Measurements from ENCODE around the gene ZNF195.
A peak's percentile ranks its signal among the peaks of the same experiment; 100 is the strongest.
"Not testable (repeated sequence)": the region's sequence is repeated elsewhere in the genome, so short reads cannot be mapped to it uniquely, and the experiment has no call there.

ZNF195 gene

DNA sequence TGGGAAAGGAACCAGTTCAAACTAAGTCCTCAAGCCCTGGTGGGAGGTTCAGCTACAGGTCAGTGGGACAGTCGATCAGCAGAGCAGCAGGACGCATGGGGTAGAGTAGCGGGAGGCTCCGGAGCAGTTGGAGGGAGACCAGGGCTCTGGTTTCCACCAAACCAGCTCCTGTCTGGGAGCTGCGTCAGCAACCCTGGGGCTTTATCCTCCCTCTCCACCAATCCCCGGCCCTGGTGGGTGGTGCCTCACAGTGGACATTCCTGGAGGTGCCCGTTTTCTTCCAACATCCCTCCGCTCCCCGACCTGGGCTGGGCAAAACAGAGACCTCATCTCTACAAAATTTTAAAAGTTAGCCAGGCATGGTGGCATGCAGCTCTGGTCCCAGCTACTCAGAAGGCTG, 32.4 kb downstream of the ZNF195 start:
- DNase-seq: no peak

DNA sequence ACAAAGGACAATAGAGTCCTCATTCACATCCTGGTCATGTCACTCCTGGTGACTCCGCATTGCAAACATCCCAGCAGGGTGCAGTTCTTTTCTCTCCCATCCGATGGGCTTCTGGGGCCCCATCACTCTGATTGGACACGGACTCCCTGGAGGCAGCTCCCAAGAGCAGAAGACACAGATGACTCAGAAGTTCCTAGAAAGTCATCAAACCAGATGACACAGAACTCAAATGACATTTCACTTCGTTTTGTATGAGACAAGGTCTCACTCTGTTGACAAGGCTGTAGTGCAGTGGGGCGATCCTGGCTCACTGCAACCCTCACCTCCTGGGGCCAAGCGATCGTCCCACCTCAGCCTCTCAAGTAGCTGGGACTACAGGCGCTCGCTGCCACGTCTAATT, 33.2 kb downstream of the ZNF195 start:
- DNase-seq: no peak

DNA sequence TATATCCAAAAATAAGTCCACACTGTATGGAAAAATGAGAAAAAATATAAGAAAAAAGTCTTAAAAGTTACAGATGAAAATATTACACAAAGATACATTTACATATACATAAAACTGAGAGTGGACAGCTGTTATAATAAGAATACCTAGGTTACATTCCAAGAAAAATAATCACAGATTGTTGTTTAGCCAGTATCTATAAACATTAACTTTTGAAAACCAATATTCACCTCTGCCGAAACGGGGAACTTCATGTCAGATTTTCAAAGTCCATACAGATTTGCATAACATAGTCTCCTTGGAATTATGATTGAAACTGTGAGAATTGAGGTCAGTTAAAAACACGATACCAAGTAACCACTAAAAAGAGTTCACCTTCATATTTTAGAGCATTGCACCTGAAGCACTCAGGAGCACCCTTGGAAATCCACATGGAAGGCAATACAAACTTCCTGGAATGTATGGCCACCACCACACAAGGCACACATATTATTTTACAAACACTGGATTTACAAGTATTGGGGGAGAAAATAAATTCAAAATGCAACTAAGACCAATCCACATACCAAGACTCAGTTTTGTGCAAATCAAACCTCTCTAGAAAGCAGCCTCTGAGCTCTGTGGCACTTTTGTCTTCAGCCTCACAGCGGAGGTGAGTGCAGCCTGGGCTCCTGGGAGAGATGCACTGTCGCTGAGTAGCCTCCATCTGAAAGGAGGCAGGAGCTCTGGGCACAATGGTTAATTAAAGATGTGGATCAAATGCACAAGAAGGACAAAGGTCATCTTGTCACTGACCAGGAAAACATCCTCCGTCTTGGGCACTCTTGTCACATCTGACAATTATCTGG, 34.4 kb downstream of the ZNF195 start:
- DNase-seq: no peak

DNA sequence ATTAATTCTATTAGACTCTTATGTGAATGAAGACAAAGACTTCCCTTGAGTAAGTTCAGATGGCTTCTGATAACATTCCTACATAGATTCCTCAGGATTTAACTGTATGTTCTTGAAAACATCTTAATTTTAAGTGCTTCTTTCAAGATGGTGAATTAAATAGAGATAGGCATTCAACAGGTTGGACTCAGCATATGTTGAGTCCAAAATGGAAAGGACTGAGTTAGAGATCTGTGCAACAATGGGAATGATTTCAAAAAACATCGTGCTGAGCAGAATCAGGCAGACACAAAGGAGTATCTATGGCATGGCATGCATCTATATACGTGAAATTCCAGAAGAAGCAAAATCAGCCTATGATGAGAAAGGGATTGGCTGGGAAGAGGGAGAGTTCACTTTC, 36.2 kb downstream of the ZNF195 start:
- no peak for DNase-seq

DNA sequence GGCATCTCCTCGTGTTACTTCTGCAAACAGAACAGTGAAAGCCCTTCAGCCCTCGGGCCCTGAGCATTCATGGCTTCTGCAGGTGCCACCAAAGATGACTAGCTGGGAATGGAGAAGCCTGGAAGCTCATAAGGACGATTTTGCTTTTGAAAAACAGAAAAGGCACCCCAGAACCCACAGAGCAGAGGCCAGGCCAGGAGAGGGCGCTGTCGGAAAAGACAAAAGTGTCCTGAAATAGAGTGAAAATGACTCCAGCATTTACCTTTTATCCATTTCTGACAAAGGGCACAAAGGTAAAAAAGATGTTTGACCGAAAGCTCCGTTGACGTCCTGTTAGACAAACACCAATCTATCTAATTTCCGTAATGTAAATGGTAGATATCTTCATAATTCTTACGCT, 37.6 kb downstream of the ZNF195 start:
- no peak for DNase-seq

DNA sequence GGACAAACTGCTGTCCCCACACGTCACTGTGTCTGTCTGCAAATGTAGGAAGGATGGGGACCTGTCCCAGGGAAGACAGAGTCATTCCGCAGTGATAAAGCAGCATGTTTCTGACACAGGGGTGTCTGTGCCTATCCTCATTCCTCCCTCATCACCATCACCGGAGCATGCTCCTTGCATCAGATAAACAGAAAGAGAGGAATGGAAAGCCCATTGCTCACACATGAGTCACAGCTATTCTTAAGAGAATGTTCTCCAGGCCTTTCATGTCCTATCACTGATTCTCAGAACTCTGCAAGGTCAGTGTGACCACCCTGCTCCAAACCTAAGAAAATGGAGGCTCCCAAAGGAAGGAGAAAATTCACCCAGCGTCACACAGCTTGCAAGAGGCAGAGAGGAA, 38.9 kb downstream of the ZNF195 start:
- peak; percentile 72 for DNase-seq

DNA sequence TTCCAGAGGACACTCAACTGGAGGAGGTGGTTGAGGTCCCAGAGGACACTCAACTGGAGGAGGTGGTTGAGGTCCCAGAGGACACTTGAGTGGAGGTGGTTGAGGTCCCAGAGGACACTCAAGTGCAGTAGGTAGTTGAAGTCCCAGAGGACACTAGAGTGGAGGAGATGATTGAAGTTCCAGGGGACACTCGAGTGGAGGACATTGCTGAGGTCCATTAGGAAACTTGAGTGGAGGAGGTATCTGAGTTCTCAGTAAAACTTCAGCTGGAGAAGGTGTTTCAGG, 39.7 kb downstream of the ZNF195 start:
- no peak for DNase-seq

DNA sequence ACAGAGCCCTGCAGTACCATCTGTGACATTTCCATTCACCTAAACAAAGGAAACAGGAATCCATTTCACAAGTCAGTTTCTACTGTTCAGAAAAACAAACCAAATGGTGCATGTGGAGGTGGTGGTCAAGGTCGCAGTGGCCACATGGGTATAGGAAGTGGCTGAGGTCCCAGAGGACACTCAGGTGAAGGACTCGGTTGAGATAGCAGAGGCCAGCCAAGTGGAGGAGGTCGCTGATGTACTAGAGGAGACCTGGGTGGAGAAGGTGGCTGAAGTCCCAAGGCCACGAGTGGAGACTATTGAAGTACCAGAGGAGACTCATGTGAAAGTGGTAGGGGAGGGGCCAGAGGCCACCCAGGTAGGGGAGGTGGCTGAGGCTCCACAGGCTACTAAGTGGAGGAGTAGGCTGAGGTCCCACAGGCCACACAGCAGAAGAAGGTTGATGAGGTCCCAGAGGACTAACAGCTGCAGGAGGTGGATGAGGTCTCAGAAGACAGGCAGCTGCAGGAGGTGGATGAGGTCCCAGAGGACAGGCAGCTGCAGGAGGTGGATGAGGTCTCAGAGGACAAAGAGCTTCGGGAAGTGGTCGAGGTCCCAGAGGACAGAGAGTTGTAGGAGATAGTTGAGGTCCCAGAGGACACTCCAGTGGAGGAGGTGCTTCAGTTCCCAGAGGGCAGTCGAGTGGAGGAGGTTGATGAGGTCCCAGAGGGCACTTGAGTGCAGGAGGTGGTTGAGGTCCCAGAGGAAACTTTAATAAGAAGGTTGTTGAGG, 40.2 kb downstream of the ZNF195 start:
- no peak for DNase-seq

DNA sequence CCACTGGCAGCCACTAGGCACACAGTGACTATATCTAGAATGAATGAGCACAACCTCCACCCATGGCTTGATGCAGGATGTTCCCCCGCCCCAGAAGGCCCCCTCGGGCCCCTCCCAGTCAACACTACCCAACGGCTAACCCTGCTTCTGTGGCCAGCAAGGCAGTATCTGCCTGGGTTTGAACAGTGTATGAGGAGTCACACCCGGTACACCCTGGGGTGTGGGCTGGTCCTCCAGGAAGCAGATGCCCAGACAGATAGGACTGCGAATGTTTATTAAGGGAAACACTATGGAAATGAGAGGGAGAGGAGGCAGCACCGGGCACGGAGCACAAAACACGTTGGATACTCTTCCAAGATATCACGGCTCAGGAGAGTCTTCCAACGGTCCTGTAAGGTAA, 42.5 kb downstream of the ZNF195 start:
- not testable (repeated sequence) for DNase-seq

DNA sequence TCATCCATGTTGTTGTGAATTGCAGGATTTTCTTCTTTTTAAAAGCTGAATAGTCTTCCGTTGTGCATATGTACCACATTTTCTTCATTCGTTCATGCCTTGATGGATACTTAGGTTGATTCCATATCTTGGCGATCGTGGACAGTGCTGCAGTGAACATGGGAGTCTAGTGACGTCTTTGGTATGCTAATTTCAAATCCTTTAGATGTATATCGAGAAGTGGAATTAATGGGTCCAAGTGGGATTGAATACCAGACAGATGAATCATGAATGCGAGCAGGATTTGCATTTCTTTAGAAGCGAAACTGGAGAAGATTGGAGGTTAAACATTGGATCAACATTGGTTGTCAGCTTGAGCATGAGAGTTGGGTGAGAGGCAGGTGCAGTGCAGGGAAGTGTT, 45.8 kb downstream of the ZNF195 start:
- not testable (repeated sequence) for DNase-seq

DNA sequence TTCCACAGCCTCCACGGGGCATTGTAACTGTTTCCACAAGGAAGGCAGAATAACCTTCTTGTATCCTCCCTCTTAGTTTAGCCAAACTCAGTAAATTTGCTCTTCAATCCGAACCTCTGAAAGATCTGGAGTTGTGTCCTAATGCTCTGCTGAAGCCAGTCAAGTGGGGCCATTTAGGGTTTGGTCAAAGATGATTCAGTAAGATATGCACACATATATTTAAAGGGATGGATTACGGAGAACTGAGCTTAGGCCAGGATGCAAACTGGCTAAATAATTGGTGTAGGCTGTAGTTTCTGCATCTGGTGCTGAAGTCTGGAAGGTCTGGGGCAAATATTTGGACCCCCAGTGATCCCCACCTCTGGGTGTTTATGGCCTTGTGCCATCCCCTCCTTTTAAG, 47.9 kb downstream of the ZNF195 start:
- not testable (repeated sequence) for DNase-seq

DNA sequence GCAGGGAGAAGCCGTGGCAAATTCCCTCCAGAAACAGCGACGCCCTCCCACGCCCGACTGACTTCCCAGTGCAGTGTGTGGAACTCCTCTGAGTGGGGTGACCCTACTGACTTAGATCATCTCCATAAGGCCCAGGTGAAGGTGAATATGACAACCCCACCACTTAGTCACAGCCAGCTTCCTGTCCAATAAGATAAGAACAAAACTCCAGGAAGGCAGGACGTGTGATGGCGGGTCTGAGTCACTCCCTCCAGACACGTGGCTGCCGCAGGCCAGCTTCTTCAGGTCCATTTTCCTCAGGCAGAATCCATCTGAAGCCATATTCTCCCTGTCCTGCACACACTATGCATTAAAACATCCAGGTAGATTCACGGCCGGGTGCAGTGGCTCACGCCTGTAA, 48.9 kb downstream of the ZNF195 start:
- not testable (repeated sequence) for DNase-seq

DNA sequence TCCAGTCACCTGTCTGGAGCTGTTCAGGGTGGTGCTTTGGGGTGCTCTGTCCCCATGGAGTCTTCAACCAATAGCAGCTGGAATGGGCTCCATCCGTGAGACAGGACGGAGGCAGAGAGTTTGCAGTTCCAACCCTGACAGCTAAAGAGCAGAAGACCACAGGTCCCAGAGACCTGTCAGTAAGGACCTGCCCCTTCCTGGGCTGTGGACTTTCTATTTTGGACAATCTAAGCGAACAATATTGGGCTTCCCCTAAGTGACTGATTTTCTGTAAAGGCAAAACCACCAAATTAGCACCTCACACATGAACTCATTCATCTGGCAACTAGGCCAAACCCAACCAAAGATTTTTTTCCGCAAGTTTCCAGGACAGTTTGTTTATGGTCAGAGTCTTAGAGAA, 50.4 kb downstream of the ZNF195 start:
- DNase-seq: not testable (repeated sequence)

DNA sequence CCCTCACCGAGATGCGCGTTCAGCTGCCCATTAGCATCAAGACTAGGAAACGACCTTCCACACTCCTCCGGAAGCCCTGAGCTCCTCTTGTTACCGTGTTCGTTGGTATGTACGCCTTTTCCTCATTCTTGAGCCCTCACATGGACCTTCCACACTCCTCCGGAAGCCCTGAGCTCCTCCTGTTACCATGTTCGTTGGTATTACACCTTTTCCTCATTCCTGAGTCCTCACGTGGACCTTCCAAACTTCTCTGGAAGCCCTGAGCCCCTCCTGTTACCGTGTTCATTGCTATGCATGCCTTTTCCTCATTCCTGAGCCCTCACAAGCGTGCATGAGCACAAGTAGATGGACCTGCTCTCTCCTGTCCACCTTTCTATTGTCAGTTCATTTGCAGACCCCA, 52.5 kb downstream of the ZNF195 start:
- DNase-seq: not testable (repeated sequence)

DNA sequence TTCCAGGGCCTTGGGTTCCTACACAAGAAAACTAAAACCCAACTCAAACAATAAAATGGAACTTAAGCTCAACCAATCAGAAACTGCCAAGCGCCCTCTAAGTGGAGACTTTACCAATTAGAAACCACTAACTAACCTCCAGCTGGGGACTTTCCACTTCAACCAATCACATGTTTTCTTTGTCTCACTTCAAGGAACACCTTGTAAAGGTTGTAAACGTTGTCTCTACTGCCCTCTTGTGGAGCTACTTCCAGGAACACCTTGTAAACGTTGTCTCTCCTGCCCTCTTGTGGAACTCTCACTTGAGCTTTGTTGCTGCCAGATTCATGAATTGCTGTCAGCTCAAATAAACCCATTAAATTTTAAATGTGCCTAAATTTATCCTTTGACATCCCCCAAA, 54.2 kb downstream of the ZNF195 start:
- DNase-seq: not testable (repeated sequence)
